C4-2B (cell line): ENCODE data around the gene PTPRN2.

ENCODE experiments used
- ZFX ChIP-seq: fragments of 450-650 bp; IDR thresholded peaks from 2 replicates; pipeline ENCODE4 v1.6.1; 2017
- TF ChIP-seq, protein P1 (sequence below): fragments of 450-650 bp; conservative IDR thresholded peaks from 2 replicates; pipeline ENCODE4 v1.5.1; 2017; ENCODE audit warnings: mild to moderate bottlenecking

DNA sequence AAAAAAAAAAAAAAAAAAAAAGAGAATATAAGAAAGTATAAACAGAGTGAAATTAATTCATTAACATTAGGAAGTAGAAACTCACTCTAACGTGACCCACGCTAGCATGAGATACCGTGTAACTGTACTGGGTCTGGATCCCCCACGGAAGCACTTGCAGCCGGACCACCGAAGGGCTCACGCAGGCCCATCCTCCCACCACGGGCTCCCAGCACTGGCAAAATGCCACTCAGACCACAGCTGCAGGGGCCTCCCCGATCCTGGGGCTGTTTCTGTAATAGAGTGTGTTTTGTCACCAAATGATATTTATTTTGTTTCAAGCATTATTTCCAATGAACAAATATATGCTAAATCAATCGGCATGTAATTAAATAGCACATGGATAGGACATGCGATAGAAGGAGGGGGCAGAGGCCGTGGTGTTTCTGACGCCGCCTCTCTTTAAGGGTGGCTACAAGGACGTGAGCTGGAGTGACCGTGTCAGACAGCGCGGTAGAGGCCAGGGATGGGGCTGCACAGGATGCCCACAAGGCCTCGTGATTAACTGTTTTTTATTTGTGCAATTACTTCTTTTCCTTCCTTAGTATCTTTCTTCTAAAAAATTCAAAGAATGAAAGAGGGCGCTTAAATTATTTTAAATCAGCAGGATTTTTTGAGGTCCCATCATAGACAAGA, 568.5 kb downstream of the PTPRN2 start:
- TF ChIP-seq, protein P1, sequence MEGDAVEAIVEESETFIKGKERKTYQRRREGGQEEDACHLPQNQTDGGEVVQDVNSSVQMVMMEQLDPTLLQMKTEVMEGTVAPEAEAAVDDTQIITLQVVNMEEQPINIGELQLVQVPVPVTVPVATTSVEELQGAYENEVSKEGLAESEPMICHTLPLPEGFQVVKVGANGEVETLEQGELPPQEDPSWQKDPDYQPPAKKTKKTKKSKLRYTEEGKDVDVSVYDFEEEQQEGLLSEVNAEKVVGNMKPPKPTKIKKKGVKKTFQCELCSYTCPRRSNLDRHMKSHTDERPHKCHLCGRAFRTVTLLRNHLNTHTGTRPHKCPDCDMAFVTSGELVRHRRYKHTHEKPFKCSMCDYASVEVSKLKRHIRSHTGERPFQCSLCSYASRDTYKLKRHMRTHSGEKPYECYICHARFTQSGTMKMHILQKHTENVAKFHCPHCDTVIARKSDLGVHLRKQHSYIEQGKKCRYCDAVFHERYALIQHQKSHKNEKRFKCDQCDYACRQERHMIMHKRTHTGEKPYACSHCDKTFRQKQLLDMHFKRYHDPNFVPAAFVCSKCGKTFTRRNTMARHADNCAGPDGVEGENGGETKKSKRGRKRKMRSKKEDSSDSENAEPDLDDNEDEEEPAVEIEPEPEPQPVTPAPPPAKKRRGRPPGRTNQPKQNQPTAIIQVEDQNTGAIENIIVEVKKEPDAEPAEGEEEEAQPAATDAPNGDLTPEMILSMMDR: no peak
- no peak for TF ChIP-seq ZFX
